ENCODE measurements around the gene CEP85L. TPM values are rescaled to one million over a fixed set of nuclear protein-coding genes. Genes with fewer than 3 reads are reported as not detected.

Gene CEP85L
- total and polyA plus RNA-seq, 2 of the 13 experiments (the other 11 are each of a cell fraction or from before 2014, with no cell fraction given) = 0.44 to 1.7 TPM

DNA sequence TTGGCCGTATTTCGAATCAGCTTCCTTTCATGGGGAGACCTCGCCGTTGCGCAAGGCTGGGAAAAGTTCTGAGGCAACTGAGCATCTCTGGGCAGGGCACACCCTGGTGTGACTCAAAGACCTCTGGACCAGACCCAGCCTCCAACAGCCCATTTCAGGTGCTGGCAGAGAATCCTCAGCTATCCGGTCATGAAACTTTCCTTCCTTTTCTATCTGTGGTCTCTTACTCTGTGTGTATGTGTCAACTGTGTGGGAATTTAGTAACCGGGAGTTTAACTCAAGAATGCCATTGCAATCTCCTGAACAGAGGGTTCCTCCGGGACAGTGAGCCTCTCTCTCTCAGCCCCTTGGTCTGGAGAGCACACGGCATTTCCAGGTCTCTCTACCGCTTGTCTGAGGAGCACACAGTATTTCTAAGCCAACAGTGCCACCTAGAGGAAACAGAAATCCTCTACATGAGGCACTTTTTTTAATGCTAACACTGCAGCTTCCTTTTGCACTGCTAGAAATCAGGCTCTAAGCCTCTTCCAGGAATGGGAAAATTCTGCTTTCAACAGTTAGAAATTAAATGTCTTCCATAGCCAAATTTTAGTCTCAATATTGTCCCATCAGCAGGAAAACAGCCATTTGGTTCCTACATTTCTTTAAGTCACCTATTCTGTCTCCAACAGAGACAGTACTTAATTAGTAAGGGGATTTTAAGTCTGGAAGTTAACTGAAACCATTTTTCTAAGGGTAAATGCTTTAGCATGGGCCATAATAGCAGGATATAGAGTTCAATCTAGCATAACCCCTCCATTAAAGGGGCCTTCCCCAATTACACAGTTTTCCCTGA lies 70.6 kb downstream of the CEP85L start (continued):
- TF ChIP-seq STAG1 (CRISPR knock-in tag; IDR thresholded peaks at IDR 0.05) (peak; percentile 89), TCF7L2 (IDR thresholded peaks at IDR 0.05; ENCODE audit: low read depth, low read length) (no peak), ZNF557 (CRISPR knock-in tag; IDR thresholded peaks at IDR 0.05) (no peak), KLF15 (CRISPR knock-in tag; IDR thresholded peaks at IDR 0.05; ENCODE audit: borderline replicate concordance) (no peak), ZBTB3 (CRISPR knock-in tag; IDR thresholded peaks at IDR 0.05; ENCODE audit: borderline replicate concordance, low read depth) (no peak), NFKB2 (CRISPR knock-in tag; IDR thresholded peaks at IDR 0.05; ENCODE audit: borderline replicate concordance) (no peak), RXRB (CRISPR knock-in tag; IDR thresholded peaks at IDR 0.05; ENCODE audit: borderline replicate concordance) (0 out of 2 replicates have a peak, but pooled peaks have one; percentile 25), RAD21 (CRISPR knock-in tag; IDR thresholded peaks at IDR 0.05) (peak; percentile 88), HCFC1 (IDR thresholded peaks at IDR 0.05; ENCODE audit: low read depth, low read length) (no peak)
- TF ChIP-seq, protein P1, sequence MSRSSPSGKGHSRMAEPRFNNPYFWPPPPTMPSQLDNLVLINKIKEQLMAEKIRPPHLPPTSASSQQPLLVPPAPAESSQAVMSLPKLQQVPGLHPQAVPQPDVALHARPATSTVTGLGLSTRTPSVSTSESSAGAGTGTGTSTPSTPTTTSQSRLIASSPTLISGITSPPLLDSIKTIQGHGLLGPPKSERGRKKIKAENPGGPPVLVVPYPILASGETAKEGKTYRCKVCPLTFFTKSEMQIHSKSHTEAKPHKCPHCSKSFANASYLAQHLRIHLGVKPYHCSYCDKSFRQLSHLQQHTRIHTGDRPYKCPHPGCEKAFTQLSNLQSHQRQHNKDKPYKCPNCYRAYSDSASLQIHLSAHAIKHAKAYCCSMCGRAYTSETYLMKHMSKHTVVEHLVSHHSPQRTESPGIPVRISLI (CRISPR knock-in tag; IDR thresholded peaks at IDR 0.05; ENCODE audit: borderline replicate concordance) = peak; percentile 52; the same call in 1 of the 2 replicates

DNA sequence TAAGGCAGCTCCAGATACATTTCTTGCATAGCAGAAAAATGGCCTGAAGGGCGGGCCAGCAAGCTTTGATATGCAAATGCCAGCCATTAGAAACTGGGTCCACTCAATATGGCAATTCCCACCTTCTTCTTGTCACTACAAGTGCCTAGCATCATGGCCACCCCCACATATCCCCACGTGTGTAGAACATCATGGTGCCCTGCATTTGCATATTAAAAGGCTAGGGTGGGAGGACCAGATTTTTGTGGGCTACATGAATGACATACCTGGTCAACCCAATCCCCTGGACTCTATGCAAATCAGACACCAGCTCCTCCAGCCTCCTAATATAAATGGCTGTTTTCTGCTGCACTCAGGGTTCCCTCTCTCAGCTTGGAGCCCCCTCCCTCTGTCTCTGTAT lies 71.6 kb downstream of the CEP85L start:
- H3K9me3 ChIP-seq (ENCODE audit: low read length) = peaks cover 18% of the 10 kb centered on the region
- no peaks in the 10 kb centered on the region; a peak in 1 of 5 replicates for H3K27me3 ChIP-seq (ENCODE audit: control insufficient read depth in 1 of 2, insufficient read depth in 2 of 2, low read length in 2 of 2)
- no peak for ATAC-seq
- H2AFZ ChIP-seq (ENCODE audit: low read length) = no peak overlapping the region
- no peak overlapping the region for H3K9ac ChIP-seq (ENCODE audit: insufficient read depth, low read depth, low read length)
- no peak overlapping the region for H3K27ac ChIP-seq (ENCODE audit: extremely low read length, insufficient read depth, low read length)
- no peaks in the 10 kb centered on the region for H4K20me1 ChIP-seq (ENCODE audit: insufficient read depth, low read length)
- WGBS (ENCODE audit: low lambda C conversion rate) = 10% methylated on average over 2 of the region's 2 CpGs
- no peaks in the 10 kb centered on the region for H3K36me3 ChIP-seq (replicated peaks in 1 of 2; ENCODE audit: control insufficient read depth in 1 of 2, insufficient read depth in 2 of 2, low read length in 2 of 2)
- no peak overlapping the region for H3K4me2 ChIP-seq (ENCODE audit: low read depth, low read length)
- H3K79me2 ChIP-seq (ENCODE audit: insufficient read depth, low read length) = no peaks in the 10 kb centered on the region
- BruUV-seq (replicated peaks) = no TSS peak
- in situ Hi-C loops (cut with HindIII; ENCODE audit: extremely low pct_ligation_motif_present, low pct_unique_long_range_greater_than_20kb) = loop anchor here (25.0 kb wide), 2 partner anchors 592 to 742 kb away; no protein-coding TSS in a partner anchor
- POLR2A ChIA-PET = no interaction called here
- TF ChIP-seq CHD2 (IDR thresholded peaks at IDR 0.05; ENCODE audit: low read depth, low read length) = no peak
- TF ChIP-seq TAF15 (IDR thresholded peaks at IDR 0.05; ENCODE audit: low read depth, low read length, poor library complexity, severe bottlenecking) = no peak
- no peak for TF ChIP-seq ISL2 (CRISPR knock-in tag; IDR thresholded peaks at IDR 0.05)
- TF ChIP-seq ZNF224 (CRISPR knock-in tag; IDR thresholded peaks at IDR 0.05) = no peak
- no peak for TF ChIP-seq ZNF329 (CRISPR knock-in tag; IDR thresholded peaks at IDR 0.05; ENCODE audit: low read depth)
- no peak for TF ChIP-seq PTBP1 (IDR thresholded peaks at IDR 0.05; ENCODE audit: low read depth, low read length, poor library complexity, severe bottlenecking)
- TF ChIP-seq MZF1 (CRISPR knock-in tag; IDR thresholded peaks at IDR 0.05; ENCODE audit: borderline replicate concordance) = no peak
- no peak for FAIRE-seq
- CTCF ChIA-PET (ENCODE audit: low intra/inter-chr PET ratio, low total read pairs) = interaction anchor here (1.3 to 2.0 kb wide), 2 partner anchors 296 to 604 kb away, joined by 5 to 25 read pairs; no protein-coding TSS in a partner anchor
- H3K4me1 ChIP-seq (ENCODE audit: insufficient read depth, low read length) = no peaks in the 10 kb centered on the region
- intact Hi-C loops (cut with micrococcal nuclease; ENCODE audit: unreplicated experiment) = loop anchor here (1.0 to 10.0 kb wide), 4 partner anchors 15 to 1125 kb away; no protein-coding TSS in a partner anchor
- no peak overlapping the region for H3K4me3 ChIP-seq (replicated peaks in 1 of 3; ENCODE audit: insufficient read depth in 1 of 3, low read depth in 2 of 3, low read length in 3 of 3)
- no peak for DNase-seq (ENCODE audit: low spot score)

Data from HepG2 (cell line).